HepG2 (cell line): ENCODE results near the gene TRIO.

Source experiments
- ATF7-NPFF ChIP-seq: sonication (generic); formaldehyde crosslinking; IDR thresholded peaks from 2 replicates; pipeline ENCODE4 v1.8.1; 2023; ENCODE audit warnings: mild to moderate bottlenecking, low read depth, missing genetic modification reagents, moderate library complexity
- CTCF ChIP-seq: sonication (generic); formaldehyde crosslinking; IDR thresholded peaks from 2 replicates; pipeline ENCODE4 v1.5.0; 2020; ENCODE audit warnings: mild to moderate bottlenecking, missing genetic modification reagents, moderate library complexity
- IKZF4 ChIP-seq: sonication (generic); formaldehyde crosslinking; IDR thresholded peaks from 2 replicates; pipeline ENCODE4 v1.5.1; 2020; ENCODE audit warnings: borderline replicate concordance, mild to moderate bottlenecking, low read depth, missing genetic modification reagents; ENCODE audit errors: not compliant biosample characterization
- ISX ChIP-seq: sonication (generic); formaldehyde crosslinking; conservative IDR thresholded peaks from 2 replicates; pipeline ENCODE4 v1.5.0; 2020; ENCODE audit warnings: missing genetic modification reagents
- POLR2AphosphoS5 ChIP-seq: IDR thresholded peaks from 2 replicates; pipeline ENCODE4 v1.6.1; 2012; ENCODE audit warnings: low read depth, low read length
- ZNF234 ChIP-seq: sonication (generic); formaldehyde crosslinking; conservative IDR thresholded peaks from 2 replicates; pipeline ENCODE4 v1.5.1; 2020; ENCODE audit warnings: mild to moderate bottlenecking, missing genetic modification reagents
- ZNF704 ChIP-seq: sonication (generic); formaldehyde crosslinking; IDR thresholded peaks from 2 replicates; pipeline ENCODE4 v1.8.1; 2023; ENCODE audit warnings: mild to moderate bottlenecking, inconsistent platforms, moderate library complexity, missing genetic modification reagents, borderline replicate concordance
- ZNF720 ChIP-seq: sonication (generic); formaldehyde crosslinking; IDR thresholded peaks from 2 replicates; pipeline ENCODE4 v1.4.0; 2020; ENCODE audit warnings: missing genetic modification reagents

GRCh38 chr5:14118551-14119320, 24.4 kb upstream of the TRIO start:
- TF ChIP-seq ZNF234 (CRISPR knock-in tag) (no peak), ATF7-NPFF (CRISPR knock-in tag) (no peak), ZNF720 (CRISPR knock-in tag) (no peak), IKZF4 (CRISPR knock-in tag) (no peak), ZNF704 (CRISPR knock-in tag) (no peak), ISX (CRISPR knock-in tag) (no peak), CTCF (no peak), POLR2AphosphoS5 (no peak)
